H9 (cell line): ENCODE results near the gene NPLOC4. TPM values are rescaled to one million over a fixed set of nuclear protein-coding genes. Genes with fewer than 3 reads are reported as not detected.

ENCODE experiments used
- DNase-seq: peaks from one replicate; pipeline ENCODE4 v3.0.0-alpha.2; 2017
- H2AFZ ChIP-seq: one replicate; pipeline ENCODE4 v1.6.1; 2013; ENCODE audit warnings: mild to moderate bottlenecking, low read length, control low read depth, moderate library complexity
- H2AK5ac ChIP-seq: 2 replicates; pipeline ENCODE4 v1.6.1; 2013; ENCODE audit warnings: low read length, control low read depth, mixed read lengths; ENCODE audit not compliant: insufficient read length
- H2BK120ac ChIP-seq: one replicate; pipeline ENCODE4 v1.6.1; 2013; ENCODE audit warnings: low read depth, mild to moderate bottlenecking, low read length, control low read depth, inconsistent platforms; ENCODE audit not compliant: poor library complexity, severe bottlenecking
- H2BK12ac ChIP-seq: 2 replicates; pipeline ENCODE4 v1.6.1; 2013; ENCODE audit warnings: low read length, control low read depth, mixed read lengths, low read depth; ENCODE audit not compliant: insufficient read length
- H2BK15ac ChIP-seq: 2 replicates; pipeline ENCODE4 v1.6.1; 2013; ENCODE audit warnings: low read depth, low read length, control low read depth
- H2BK20ac ChIP-seq: one replicate; pipeline ENCODE4 v1.6.1; 2013; ENCODE audit warnings: low read depth, mild to moderate bottlenecking, low read length, control low read depth, inconsistent platforms; ENCODE audit not compliant: poor library complexity, severe bottlenecking
- H2BK5ac ChIP-seq: 2 replicates; pipeline ENCODE4 v1.6.1; 2013; ENCODE audit warnings: low read length, control low read depth, mixed read lengths; ENCODE audit not compliant: insufficient read length
- H3K14ac ChIP-seq: 2 replicates; pipeline ENCODE4 v1.6.1; 2013; ENCODE audit warnings: low read length, control low read depth; ENCODE audit not compliant: insufficient read depth
- H3K18ac ChIP-seq: 2 replicates; pipeline ENCODE4 v1.6.1; 2013; ENCODE audit warnings: low read depth, mild to moderate bottlenecking, mixed read lengths, low read length, control low read depth; ENCODE audit not compliant: insufficient read length
- H3K23ac ChIP-seq: 2 replicates; pipeline ENCODE4 v1.6.1; 2013; ENCODE audit warnings: low read length, control low read depth, mixed read lengths, low read depth; ENCODE audit not compliant: insufficient read length
- H3K23me2 ChIP-seq: 2 replicates; pipeline ENCODE4 v1.6.1; 2013; ENCODE audit warnings: low read depth, mild to moderate bottlenecking, mixed read lengths, low read length, control low read depth; ENCODE audit not compliant: insufficient read length, poor library complexity, severe bottlenecking
- H3K27ac ChIP-seq: 2 replicates; pipeline ENCODE4 v1.5.1; 2013; ENCODE audit warnings: low read length, control low read depth, mixed read lengths, low read depth; ENCODE audit not compliant: insufficient read length
- H3K27me3 ChIP-seq: 2 replicates; pipeline ENCODE4 v1.6.1; 2013; ENCODE audit warnings: low read length, control low read depth, inconsistent platforms; ENCODE audit not compliant: insufficient read depth
- H3K4ac ChIP-seq: 2 replicates; pipeline ENCODE4 v1.6.1; 2013; ENCODE audit warnings: low read depth, mild to moderate bottlenecking, control low read depth, inconsistent platforms, low read length, moderate library complexity
- H3K4me1 ChIP-seq: 2 replicates; pipeline ENCODE4 v1.6.1; 2013; ENCODE audit warnings: low read length, control low read depth, inconsistent platforms; ENCODE audit not compliant: insufficient read depth
- H3K4me2 ChIP-seq: 2 replicates; pipeline ENCODE4 v1.6.1; 2013; ENCODE audit warnings: low read length, control low read depth, mixed read lengths; ENCODE audit not compliant: insufficient read length, insufficient read depth
- H3K56ac ChIP-seq: 2 replicates; pipeline ENCODE4 v1.6.1; 2013; ENCODE audit warnings: low read depth, mild to moderate bottlenecking, mixed read lengths, low read length, control low read depth; ENCODE audit not compliant: insufficient read length
- H3K79me1 ChIP-seq: 2 replicates; pipeline ENCODE4 v1.6.1; 2013; ENCODE audit warnings: low read depth, mild to moderate bottlenecking, moderate library complexity, low read length, control low read depth, inconsistent platforms; ENCODE audit not compliant: insufficient read depth, poor library complexity, severe bottlenecking
- H3K79me2 ChIP-seq: 2 replicates; pipeline ENCODE4 v1.6.1; 2013; ENCODE audit warnings: low read length, control low read depth, inconsistent platforms; ENCODE audit not compliant: insufficient read depth
- H3K9ac ChIP-seq: 2 replicates; pipeline ENCODE4 v1.6.1; 2013; ENCODE audit warnings: low read length, control low read depth, mixed read lengths; ENCODE audit not compliant: insufficient read length; ENCODE audit errors: extremely low read depth
- H3K9me3 ChIP-seq: one replicate; pipeline ENCODE4 v1.6.1; 2013; ENCODE audit warnings: low read depth, low read length, inconsistent platforms; ENCODE audit not compliant: control insufficient read depth
- H3T11ph ChIP-seq: one replicate; pipeline ENCODE4 v1.6.1; 2013; ENCODE audit warnings: mild to moderate bottlenecking, low read length, control low read depth, inconsistent platforms
- H4K20me1 ChIP-seq: one replicate; pipeline ENCODE4 v1.6.1; 2013; ENCODE audit not compliant: control insufficient read depth, insufficient read length, insufficient read depth
- H4K5ac ChIP-seq: 2 replicates; pipeline ENCODE4 v1.6.1; 2013; ENCODE audit warnings: low read depth, mild to moderate bottlenecking, mixed read lengths, low read length, control low read depth; ENCODE audit not compliant: insufficient read length
- H4K8ac ChIP-seq: replicated peaks from 2 replicates; pipeline ENCODE4 v1.6.1; 2013; ENCODE audit warnings: low read length, control low read depth, mixed read lengths, low read depth; ENCODE audit not compliant: insufficient read length
- H4K91ac ChIP-seq: 2 replicates; pipeline ENCODE4 v1.6.1; 2013; ENCODE audit warnings: low read depth, mild to moderate bottlenecking, moderate library complexity, mixed read lengths, low read length, control low read depth; ENCODE audit not compliant: insufficient read length
- H3K27ac Mint-ChIP-seq, 3 experiments: 2 replicates in 2 of 3; 3 replicates in 1 of 3; pipeline ENCODE4 v1.8.0; 2020 to 2021; ENCODE audit warnings: mixed read lengths in 3 of 3, mild to moderate bottlenecking in 1 of 3, moderate library complexity in 1 of 3
- H3K27me3 Mint-ChIP-seq: 2 replicates; pipeline ENCODE4 v1.8.0; 2021; ENCODE audit warnings: low read depth, mild to moderate bottlenecking, moderate library complexity, mixed read lengths
- H3K36me3 Mint-ChIP-seq, 3 experiments: 2 replicates in 2 of 3; 3 replicates in 1 of 3; pipeline ENCODE4 v1.8.0; 2020 to 2021; ENCODE audit warnings: low read depth in 3 of 3, mixed read lengths in 3 of 3; ENCODE audit not compliant: insufficient read depth in 1 of 3
- H3K4me1 Mint-ChIP-seq, 2 experiments: 2 replicates each; pipeline ENCODE4 v1.8.0; 2020; ENCODE audit warnings: mixed read lengths in 2 of 2
- H3K4me3 Mint-ChIP-seq, 2 experiments: 2 replicates in 1 of 2; 3 replicates in 1 of 2; pipeline ENCODE4 v1.8.0; 2020 to 2021; ENCODE audit warnings: mild to moderate bottlenecking in 2 of 2, mixed read lengths in 2 of 2, moderate library complexity in 1 of 2
- H3K9me3 Mint-ChIP-seq, 2 experiments: 2 replicates in 1 of 2; 3 replicates in 1 of 2; pipeline ENCODE4 v1.8.0; 2020; ENCODE audit warnings: mild to moderate bottlenecking in 2 of 2, mixed read lengths in 2 of 2, moderate library complexity in 1 of 2
- CTCF ChIP-seq: fragments of 200-600 bp; sonication (generic); conservative IDR thresholded peaks from 3 replicates; pipeline ENCODE4 v1.8.0; 2021; ENCODE audit warnings: antibody characterized with exemption, mild to moderate bottlenecking
- WGBS: extraction: QIAGEN DNeasy Blood & Tissue Kit; methylation state at CpG from one replicate; pipeline ENCODE4 v1.1.7; 2013; ENCODE audit warnings: missing lambda C conversion rate, low lambda C conversion rate, mixed read lengths; ENCODE audit not compliant: insufficient read length; ENCODE audit errors: extremely low coverage; 5-methylcytosine and 5-hydroxymethylcytosine counted together
- total RNA-seq: library from RNA; stranded (reverse); gene quantifications from 2 replicates; pipeline ENCODE4 v1.2.1, GENCODE V29; 2021

Gene NPLOC4
- total RNA-seq, 1 experiment from 2014 or later = 103 TPM

- Histone ChIP-seq H3K18ac (no peak overlapping the region), H2BK120ac (no peak overlapping the region), H2BK20ac (no peak overlapping the region), H2BK15ac (no peak overlapping the region), H3K23me2 (no peaks in the 10 kb centered on the region), H4K20me1 (peaks cover 2% of the 10 kb centered on the region), H3K79me1 (peaks cover 8% of the 10 kb centered on the region), H3K4me2 (no peak overlapping the region), H2AFZ (no peak overlapping the region), H2BK12ac (no peak overlapping the region), H3K9ac (no peak overlapping the region), H3K79me2 (peaks cover 2% of the 10 kb centered on the region; the same call in 1 of the 2 replicates), H2BK5ac (no peak overlapping the region), H3K27ac (no peak overlapping the region), H3K4me1 (no peaks in the 10 kb centered on the region), H3K9me3 (no peaks in the 10 kb centered on the region), H3K4ac (no peak overlapping the region), H2AK5ac (no peak overlapping the region), H4K5ac (no peak overlapping the region), H4K8ac (no peak overlapping the region), H3K27me3 (no peaks in the 10 kb centered on the region), H3K56ac (no peak overlapping the region), H4K91ac (no peak overlapping the region), H3T11ph (no peak overlapping the region), H3K14ac (no peak overlapping the region), H3K23ac (no peak overlapping the region)
- no peak for TF ChIP-seq CTCF
- Mint-ChIP-seq H3K27me3 (no peaks in the 10 kb centered on the region), H3K4me3 (no peak overlapping the region), H3K27ac (no peak overlapping the region), H3K4me1 (no peaks in the 10 kb centered on the region), H3K9me3 (peaks cover 8 to 9% of the 10 kb centered on the region in 2 experiments), H3K36me3 (peaks cover 56 to 93% (median 89%) of the 10 kb centered on the region in 3 experiments)
- no CpG with 5 or more reads among the region's 7 CpGs for WGBS
- DNase-seq = no peak
Measured at GRCh38 chr17:81616877-81617276, 20.0 kb downstream of the NPLOC4 start.
